Stimulated activated CD8-positive, alpha-beta memory T cell treated with anti-CD3 and anti-CD28 coated beads, Interleukin-15, amount 100 ng/mL, for 1 hour (primary cell): Measurements from ENCODE around the gene OCRL.

Experiments used
- DNase-seq: peaks from one replicate; pipeline ENCODE4 v3.0.0-alpha.2; 2020; ENCODE audit warnings: low read depth

OCRL gene

GRCh38 chrX:129540068-129540653 is at the start of gene OCRL:
Gene OCRL (plus strand): TSS chrX:129540259. CDS start chrX:129540440, 181 bp downstream.
- no peak for DNase-seq

DNA sequence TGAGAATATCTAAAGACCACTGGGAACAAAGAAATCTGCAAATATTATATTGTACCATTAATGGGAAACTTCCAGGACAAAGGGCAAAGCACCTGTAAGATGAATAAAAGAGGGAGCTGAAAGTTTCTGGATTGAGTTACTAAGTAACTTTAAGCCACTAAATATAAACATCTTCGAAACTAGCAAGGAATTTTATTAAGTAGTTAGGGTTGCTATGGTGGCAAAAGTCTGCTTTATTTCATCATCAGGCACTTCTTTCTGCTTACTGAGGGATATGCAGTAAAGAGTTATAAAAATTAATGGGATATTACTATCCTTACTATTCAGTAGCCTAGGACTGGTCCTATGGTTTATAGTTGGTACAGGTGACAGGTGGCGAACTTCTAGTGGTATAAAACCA is 49.7 kb upstream of the OCRL start:
- DNase-seq: no peak

DNA sequence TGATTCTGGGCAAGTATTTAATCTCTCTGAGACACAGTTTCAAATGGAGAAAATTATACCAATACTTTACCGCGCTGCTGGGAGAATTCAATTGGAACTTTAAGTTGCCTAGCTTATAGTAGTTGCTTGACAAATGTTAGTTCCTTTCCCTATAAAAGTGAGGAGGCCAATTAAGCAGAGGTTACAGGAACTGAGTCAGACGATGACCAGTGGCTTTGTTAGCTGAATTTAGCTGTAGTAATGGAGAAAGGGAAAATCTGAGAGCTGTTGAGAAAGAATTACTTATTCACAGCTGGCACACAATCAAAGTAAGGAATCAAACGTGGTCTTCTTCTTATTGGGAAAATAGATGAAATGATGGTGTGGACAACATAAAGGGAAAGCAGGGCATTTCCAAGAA is 46.4 kb upstream of the OCRL start:
- DNase-seq: no peak

- no peak for DNase-seq
Observed at GRCh38 chrX:129494887-129495286, 45.2 kb upstream of the OCRL start.

DNA sequence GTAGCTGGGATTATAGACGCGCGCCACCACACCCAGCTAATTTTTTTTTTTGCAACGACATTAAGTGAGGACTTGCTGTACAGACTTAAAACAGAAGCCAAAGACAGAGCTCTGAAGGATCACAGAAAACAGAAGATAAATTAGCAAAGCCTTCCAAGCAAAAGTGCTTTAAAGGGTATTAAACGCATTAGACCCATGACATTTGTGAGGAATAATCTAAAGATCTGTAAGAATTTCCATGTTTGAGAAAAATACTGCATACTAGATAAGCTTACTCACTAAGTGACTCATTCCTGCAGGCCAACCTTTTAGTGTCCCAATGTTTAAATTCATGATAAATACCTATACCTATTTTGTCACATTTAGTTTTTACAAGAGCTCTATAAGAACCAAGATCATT is 44.2 kb upstream of the OCRL start:
- DNase-seq: no peak

DNA sequence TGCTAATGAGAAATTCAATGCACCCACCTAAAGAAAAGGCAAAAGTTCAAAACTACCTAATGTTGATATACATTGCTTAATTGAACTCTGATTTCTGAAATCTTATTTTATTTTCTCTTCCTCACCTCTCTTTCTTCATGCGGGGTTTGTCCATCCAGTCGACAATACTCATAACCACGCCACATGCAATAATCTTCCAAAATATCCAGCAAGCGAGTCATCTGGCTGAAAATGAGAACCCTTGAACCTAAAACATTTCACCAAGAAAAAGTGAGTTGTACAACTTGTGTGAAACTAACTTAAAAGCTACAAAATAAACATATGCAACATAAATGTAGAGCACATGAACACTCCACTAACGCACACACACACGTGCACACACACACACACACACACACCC is 43.4 kb upstream of the OCRL start:
- DNase-seq: no peak

GRCh38 chrX:129497146-129497843 is 42.8 kb upstream of the OCRL start:
- no peak for DNase-seq

DNA sequence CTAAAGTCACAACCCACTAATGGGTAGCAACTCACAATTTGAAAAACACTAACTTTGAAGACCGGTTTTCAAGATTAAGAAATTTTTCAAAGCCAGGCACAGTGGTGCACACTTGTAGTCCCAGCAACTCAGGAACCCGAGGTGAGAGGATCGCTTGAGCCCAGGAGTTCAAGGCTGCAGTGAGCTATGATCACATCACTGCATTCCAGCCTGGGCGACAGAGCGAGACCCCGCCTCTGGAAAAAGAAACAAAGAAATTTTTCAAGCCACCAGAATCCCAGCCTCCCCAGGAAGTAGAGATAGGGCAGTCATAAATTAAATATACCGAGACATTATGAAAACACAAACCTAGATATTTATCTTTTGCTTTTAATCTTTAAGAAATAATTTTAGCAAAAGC is 29.7 kb upstream of the OCRL start:
- DNase-seq: no peak

- no peak for DNase-seq
Observed at GRCh38 chrX:129511689-129512088, 28.4 kb upstream of the OCRL start.

- DNase-seq: no peak
Observed at GRCh38 chrX:129512409-129512808, 27.6 kb upstream of the OCRL start.

- no peak for DNase-seq
Observed at GRCh38 chrX:129516402-129516801, 23.7 kb upstream of the OCRL start.

GRCh38 chrX:129520151-129520550 is 19.9 kb upstream of the OCRL start:
- DNase-seq: no peak

GRCh38 chrX:129522184-129523078 is 17.6 kb upstream of the OCRL start:
- DNase-seq: no peak

GRCh38 chrX:129523079-129523911 is 16.8 kb upstream of the OCRL start, which contains the start of gene SMARCA1:
Gene SMARCA1 (minus strand): TSS chrX:129523490. CDS start chrX:129523370, 120 bp downstream.
- DNase-seq: no peak

GRCh38 chrX:129524250-129524850 is 15.7 kb upstream of the OCRL start:
- no peak for DNase-seq

- no peak for DNase-seq
Observed at GRCh38 chrX:129525162-129525561, 14.9 kb upstream of the OCRL start.

GRCh38 chrX:129525896-129526295 is 14.2 kb upstream of the OCRL start:
- no peak for DNase-seq

- DNase-seq: no peak
Observed at GRCh38 chrX:129529685-129530281, 10.3 kb upstream of the OCRL start.

DNA sequence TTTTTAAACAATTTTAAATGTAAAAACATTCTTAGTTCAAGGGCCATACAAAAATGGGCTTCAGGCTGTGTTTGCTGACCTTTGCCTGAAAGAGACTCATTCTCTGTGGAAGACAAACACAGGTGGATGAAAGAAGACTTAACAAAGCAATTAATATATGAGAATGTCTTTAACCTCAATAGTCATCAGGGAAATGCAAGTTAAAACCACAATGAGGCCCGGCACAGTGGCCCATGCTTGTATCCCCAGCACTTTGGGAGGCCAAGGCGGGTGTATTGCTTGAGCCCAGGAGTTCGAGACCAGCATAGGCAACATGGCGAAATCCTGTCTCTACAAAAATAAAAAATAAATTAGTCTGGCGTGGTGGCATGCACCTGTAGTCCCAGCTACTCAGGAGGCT is 9.6 kb upstream of the OCRL start:
- DNase-seq: no peak

DNA sequence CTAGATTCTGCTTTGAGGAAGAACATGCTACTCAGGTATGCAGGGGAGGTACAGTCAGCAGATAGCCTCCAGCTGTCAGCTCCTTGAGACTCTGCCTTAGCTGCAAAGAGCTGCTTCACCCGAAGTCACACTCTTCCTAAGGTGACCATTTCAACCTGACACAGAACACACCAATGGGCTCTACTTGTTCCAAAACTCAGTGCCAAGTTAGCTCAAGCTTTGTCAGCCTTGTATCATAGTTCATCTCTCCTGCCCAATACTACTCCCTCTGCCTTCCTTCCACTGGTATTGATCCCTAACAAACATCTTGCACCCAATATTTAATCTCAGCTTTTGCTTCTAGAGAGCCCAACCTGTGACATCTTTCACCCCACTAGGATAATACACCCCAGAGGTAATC is 8.9 kb upstream of the OCRL start:
- no peak for DNase-seq
